IMR-90 (cell line): ENCODE measurements around the gene PRKCH.

Experiments
- CEBPB ChIP-seq: IDR thresholded peaks from 2 replicates; pipeline ENCODE4 v1.6.1; 2012; ENCODE audit warnings: low read depth, low read length, improper control_type of control experiment
- CHD1 ChIP-seq: IDR thresholded peaks from 2 replicates; pipeline ENCODE4 v1.6.1; 2012; ENCODE audit warnings: low read depth, low read length, improper control_type of control experiment

- TF ChIP-seq CHD1 (no peak), CEBPB (no peak)
These were observed 222.6 kb downstream of the PRKCH start for GRCh38 chr14:61543946-61544345.
